H4 (cell line): ENCODE measurements around the gene UBXN1. TPM values are rescaled to one million over a fixed set of nuclear protein-coding genes. Genes with fewer than 3 reads are reported as not detected.

Experiments
- DNase-seq: peaks from one replicate; pipeline ENCODE4 v3.0.0-alpha.2; 2015; ENCODE audit warnings: low spot score
- total RNA-seq: library from RNA; depleted of rRNA; stranded (reverse); fragments of >200 nt; shearing (Covaris generic); gene quantifications from 2 replicates; pipeline ENCODE4 v1.2.3, GENCODE V29; 2014; rRNA removed

UBXN1 gene
- total RNA-seq, 1 experiment from 2014 or later: 110 TPM

DNA sequence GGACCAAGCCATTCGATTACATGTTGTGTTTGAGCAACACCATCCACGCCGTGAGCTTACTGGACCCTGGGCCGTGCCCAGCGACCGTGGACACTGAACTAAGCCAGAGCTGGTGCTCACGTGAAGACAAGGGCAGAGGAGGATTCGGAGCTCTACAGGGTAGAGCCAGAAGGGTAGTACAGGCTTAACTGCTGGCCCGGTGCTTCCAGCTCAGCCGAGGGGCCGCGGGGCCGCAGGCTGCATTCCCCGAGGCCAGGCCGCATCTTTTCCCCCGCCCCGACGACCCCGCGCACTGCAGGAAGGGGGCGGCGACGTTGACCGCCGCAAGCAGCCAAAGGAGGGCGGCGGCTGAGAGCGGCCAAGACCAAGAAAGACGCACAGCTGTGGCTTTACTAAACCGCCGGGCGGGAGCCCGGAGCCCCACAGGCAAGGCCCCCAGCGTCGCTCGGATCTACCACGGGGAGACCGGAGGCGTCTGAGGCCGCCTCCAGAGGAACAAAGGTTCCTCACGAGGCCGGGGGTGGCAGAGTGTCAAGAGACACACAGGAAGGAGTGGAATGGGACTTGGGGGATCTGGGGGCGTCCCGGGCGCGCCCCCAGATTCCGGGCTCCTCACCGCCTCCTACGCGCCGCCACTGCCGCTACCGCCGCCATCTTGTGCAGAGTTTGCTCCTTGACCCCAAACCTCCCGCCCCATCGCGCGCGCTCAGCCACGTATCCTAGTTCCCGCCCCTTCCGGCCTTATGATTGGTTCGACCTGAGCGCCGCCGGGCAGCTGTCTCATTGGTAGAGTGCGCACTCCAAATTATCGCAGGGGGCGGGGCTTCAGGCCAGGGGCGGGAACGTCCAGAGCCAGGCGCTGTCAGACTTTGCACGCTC, 32.7 kb downstream of the UBXN1 start, which contains the start of gene GANAB:
TSS of gene GANAB (minus strand) at position 668 of the 879 bp plus-strand sequence. CDS start at position 654, 14 bp downstream.
- peak; percentile 97 for DNase-seq

DNA sequence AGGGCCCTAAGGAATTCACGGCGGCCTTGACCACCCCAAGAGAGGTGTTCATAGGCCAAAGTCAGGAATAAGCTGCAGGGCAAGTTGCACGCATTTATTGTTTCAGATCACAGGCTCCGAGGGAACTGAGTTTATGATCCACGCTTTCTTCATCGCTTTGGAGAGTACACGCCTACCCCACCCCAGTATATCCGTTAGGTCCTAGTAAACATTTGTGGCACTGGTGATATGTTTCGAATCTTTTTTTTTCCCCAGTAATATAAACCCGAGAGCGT, 33.3 kb downstream of the UBXN1 start:
- no peak for DNase-seq

GRCh38 chr11:62644220-62644619, 34.7 kb downstream of the UBXN1 start:
- no peak for DNase-seq

DNA sequence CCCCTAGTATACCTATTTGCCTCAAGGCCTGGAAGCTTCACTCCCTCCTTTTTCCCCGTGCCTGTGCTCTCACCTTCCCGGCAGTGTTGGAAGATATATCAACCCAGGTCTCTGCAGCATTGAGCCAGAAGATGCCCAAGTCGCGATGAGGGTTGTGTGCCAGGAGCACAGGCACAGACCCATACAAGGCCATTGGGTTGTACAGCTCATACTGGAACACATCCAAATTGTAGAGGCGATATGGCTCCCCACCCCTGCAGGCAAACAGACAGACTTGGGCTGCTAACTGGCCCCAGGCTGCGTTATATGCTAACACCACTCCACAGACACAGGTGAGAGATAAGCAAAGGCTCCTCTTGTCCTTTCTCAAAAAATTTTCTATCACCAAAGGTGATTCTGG, 46.4 kb downstream of the UBXN1 start:
- no peak for DNase-seq

GRCh38 chr11:62627713-62628112, 51.2 kb downstream of the UBXN1 start:
- DNase-seq: no peak

Other genes starting within 250 kb of the UBXN1 start
- gene AHNAK, start 132.3 kb downstream of the UBXN1 start, total RNA-seq: 47.0 and 60.1 TPM in 2 replicates
- 1,742 and 1,908 TPM in 2 replicates for gene EEF1G, start 105.2 kb downstream of the UBXN1 start, total RNA-seq
- 2.3 and 5.4 TPM in 2 replicates for gene TUT1, start 87.5 kb downstream of the UBXN1 start, total RNA-seq
- 96.1 and 108 TPM in 2 replicates for gene MTA2, start 77.2 kb downstream of the UBXN1 start, total RNA-seq
- gene EML3, start 66.3 kb downstream of the UBXN1 start, total RNA-seq: 10.1 and 13.8 TPM in 2 replicates
- 4.2 and 11.4 TPM in 2 replicates for gene ROM1, start 65.8 kb downstream of the UBXN1 start, total RNA-seq
- 13.5 and 26.0 TPM in 2 replicates for gene B3GAT3, start 57.1 kb downstream of the UBXN1 start, total RNA-seq
- 142 and 153 TPM in 2 replicates for gene GANAB, start 32.5 kb downstream of the UBXN1 start, total RNA-seq
- 14.5 and 16.0 TPM in 2 replicates for gene INTS5, start 25.8 kb downstream of the UBXN1 start, total RNA-seq
- gene C11orf98, start 13.9 kb downstream of the UBXN1 start, total RNA-seq: 100 and 130 TPM in 2 replicates
- 7.0 and 8.4 TPM in 2 replicates for gene CSKMT, start 13.8 kb downstream of the UBXN1 start, total RNA-seq
- 9.1 and 12.2 TPM in 2 replicates for gene UQCC3, start 7.4 kb downstream of the UBXN1 start, total RNA-seq
- gene LBHD1, start 6.8 kb downstream of the UBXN1 start, total RNA-seq: 3.7 and 5.1 TPM in 2 replicates
- gene LRRN4CL, start 10.5 kb upstream of the UBXN1 start, total RNA-seq: 0.14 TPM in 1 of 2 replicates, not detected in the other
- 128 TPM in 2 replicates for gene BSCL2, start 28.4 kb upstream of the UBXN1 start, total RNA-seq
- 0.41 TPM in 1 of 2 replicates, not detected in the other for gene GNG3, start 28.6 kb upstream of the UBXN1 start, total RNA-seq
- gene HNRNPUL2, start 48.4 kb upstream of the UBXN1 start, total RNA-seq: 4.7 and 5.0 TPM in 2 replicates
- gene TTC9C, start 49.4 kb upstream of the UBXN1 start, total RNA-seq: 35.0 and 46.9 TPM in 2 replicates
- gene ZBTB3, start 75.1 kb upstream of the UBXN1 start, total RNA-seq: 6.9 and 7.5 TPM in 2 replicates
- 140 and 182 TPM in 2 replicates for gene POLR2G, start 82.5 kb upstream of the UBXN1 start, total RNA-seq
- 15.0 and 19.1 TPM in 2 replicates for gene TAF6L, start 92.3 kb upstream of the UBXN1 start, total RNA-seq
- 77.5 and 85.5 TPM in 2 replicates for gene TMEM179B, start 108.3 kb upstream of the UBXN1 start, total RNA-seq
- 43.1 and 62.4 TPM in 2 replicates for gene TMEM223, start 112.9 kb upstream of the UBXN1 start, total RNA-seq
- gene NXF1, start 126.4 kb upstream of the UBXN1 start, total RNA-seq: 25.1 and 31.1 TPM in 2 replicates
- gene STX5, start 153.0 kb upstream of the UBXN1 start, total RNA-seq: 22.3 and 26.3 TPM in 2 replicates
- gene TEX54, start 153.8 kb upstream of the UBXN1 start, total RNA-seq: not detected in 2 replicates
- gene WDR74, start 160.5 kb upstream of the UBXN1 start, total RNA-seq: 60.1 and 63.7 TPM in 2 replicates
- 478 and 499 TPM in 2 replicates for gene SLC3A2, start 201.8 kb upstream of the UBXN1 start, total RNA-seq
- gene CHRM1, start 242.3 kb upstream of the UBXN1 start, total RNA-seq: not detected in 2 replicates